NK-92 (cell line): ENCODE data around the gene MYO15A.
"Not testable (repeated sequence)": the region's sequence is repeated elsewhere in the genome, so short reads cannot be mapped to it uniquely, and the experiment has no call there.

Experiments
- DNase-seq: peaks from one replicate; lab custom pipeline; 2025; ENCODE audit not compliant: unreplicated experiment; lab: John Stamatoyannopoulos, UW

Gene MYO15A

DNA sequence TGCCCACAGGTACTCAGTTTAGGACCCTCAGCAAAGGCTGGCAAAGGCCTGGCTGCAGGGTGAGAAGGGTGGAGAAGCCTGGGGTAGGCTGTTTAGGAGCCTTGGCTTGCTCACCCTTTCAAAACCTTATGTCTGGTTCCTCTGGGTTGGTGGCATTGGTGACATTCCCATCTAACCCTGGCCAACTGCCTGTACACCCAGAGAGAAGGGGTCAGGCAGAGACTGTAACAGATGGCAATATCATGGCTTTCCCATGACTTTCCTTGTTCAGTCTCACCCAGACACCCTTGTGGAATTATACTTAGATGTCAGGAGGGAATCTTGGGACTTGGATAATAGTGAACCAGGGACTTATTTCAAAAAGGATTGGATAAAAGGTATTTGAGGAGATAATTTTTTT is 98.4 kb downstream of the MYO15A start:
- DNase-seq: no peak

DNA sequence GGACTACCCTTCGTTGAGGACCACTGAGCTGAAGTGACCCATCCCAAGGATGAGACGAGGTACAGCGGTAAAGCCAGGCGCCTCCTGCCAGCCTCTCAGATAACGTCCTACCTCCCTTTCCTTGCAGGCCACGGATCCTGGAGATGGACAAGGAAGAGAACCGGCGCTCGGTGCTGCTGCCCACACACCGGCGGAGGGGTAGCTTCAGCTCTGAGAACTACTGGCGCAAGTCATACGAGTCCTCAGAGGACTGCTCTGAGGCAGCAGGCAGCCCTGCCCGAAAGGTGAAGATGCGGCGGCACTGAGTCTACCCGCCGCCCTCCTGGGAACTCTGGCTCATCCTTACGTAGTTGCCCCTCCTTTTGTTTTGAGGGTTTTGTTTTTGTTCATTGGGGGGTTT is 99.5 kb downstream of the MYO15A start:
- DNase-seq: no peak

DNA sequence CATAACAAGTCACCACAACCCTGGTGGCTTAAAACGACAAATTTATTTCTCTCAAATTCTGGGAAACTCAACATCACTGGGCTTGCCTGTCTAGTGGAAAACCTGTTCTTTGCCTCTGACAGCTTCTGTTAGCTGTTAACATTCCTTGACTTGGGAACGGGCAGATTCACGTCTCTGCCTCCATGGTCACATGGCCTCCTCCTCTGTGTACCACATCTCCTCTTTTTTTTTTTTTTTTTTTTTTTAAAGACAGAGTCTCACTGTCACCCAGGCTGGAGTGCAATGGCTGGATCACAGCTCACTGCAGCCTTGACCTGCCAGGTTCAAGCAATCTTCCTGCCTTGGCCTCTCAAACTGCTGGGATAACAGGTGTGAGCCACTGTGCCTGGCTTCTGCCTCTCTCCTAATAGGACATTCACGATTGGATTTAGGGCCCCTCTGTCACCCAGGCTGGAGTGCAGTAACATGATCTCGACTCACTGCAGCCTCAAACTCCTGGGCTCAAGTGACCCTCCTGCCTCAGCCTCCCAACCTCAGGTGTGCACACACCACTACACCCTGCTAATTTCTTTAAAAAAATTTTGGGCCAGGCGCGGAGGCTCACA is 105.2 kb downstream of the MYO15A start:
- DNase-seq: no peak

DNA sequence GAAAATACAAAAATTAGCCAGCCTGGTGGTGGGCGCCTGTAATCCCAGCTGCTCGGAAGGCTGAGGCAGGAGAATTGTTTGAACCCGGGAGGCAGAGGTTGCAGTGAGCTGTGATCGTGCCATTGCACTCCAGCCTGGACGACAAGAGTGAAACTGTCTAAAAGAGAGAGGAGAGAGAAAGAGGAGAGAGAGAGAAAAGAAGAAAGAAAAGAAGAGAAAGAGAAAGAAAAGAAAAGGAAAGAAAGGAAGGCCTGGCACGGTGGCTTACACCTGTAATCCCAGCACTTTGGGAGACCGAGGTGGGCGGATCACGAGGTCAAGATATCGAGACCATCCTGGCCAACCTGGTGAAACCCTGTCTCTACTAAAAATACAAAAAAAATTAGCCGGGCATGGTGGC is 108.3 kb downstream of the MYO15A start:
- DNase-seq: not testable (repeated sequence)

DNA sequence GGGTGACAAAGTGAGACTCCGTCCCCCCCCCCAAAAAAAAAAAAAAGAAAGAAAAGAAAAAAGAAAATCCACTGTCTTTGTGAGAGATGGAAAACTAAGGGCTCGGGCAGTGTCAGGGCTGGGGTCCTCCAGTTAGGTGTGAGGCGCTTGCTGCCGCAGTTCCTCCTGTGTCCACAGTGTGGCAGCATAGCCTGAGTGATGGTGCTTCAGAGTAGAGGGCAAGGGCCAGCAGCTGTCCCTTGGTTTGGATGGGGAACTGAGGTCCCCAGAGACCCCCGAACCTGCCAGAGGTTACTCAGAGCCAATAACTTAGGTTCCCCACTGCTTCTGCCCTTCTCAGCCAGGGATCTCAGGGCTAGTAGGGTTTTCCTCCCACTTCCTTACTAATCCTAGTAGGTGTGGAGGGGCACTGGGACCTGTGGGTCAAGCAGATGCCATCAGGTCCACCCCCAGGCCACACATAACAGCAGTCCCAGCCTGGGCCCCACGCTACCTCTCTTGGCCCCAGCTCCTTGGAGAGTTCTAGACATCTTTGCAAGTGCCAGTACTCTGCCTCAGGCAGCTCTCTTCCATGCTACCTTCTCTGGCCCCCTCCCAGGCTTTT is 109.0 kb downstream of the MYO15A start:
- no peak for DNase-seq

DNA sequence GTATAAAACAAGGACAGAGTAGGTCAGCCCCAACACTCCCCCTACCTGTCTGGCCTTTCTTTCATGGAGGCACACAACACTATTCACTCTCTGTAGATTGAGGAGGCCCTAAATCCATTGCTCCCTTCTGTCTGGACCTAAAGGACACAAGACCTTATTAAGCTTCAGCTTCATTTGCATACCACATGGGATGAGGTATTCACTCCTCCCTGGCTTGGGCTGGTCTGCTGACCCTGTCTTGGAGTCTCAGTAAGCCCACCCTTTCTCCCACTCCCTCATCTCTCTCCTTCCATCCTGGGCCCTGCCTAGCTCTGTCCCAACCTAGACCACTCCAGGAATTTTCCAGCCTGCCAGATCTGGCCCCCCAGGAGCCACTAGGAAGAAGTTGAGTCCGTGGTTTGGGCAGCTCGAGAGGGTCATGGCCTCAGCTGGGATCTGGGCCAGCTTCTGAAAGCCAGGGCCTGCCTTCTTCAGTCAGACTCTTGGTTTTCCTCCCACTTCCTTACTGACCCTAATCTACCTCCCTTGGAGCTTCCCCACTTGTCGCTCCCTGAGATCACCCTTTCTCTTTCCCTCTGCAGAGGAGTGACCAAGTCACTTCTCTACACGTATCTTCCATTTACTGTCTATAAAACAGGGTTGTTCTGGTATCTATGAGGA is 110.3 kb downstream of the MYO15A start:
- no peak for DNase-seq

DNA sequence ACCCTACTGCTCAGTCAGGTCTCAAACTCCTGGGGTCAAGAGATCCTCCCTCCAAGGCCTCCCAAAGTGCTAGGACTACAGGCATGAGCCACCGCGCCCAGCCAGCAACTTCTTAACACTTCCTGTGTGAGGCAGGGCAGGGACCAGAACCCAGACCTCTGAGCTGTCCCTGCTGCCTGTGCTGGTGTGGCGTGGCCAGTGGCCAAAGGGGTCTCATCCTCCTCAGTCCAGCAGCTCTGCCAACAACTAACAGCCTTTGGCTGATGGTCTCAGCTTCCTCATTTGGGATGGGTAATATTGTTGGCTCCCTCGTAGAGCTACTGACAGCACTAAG is 115.5 kb downstream of the MYO15A start:
- DNase-seq: no peak

DNA sequence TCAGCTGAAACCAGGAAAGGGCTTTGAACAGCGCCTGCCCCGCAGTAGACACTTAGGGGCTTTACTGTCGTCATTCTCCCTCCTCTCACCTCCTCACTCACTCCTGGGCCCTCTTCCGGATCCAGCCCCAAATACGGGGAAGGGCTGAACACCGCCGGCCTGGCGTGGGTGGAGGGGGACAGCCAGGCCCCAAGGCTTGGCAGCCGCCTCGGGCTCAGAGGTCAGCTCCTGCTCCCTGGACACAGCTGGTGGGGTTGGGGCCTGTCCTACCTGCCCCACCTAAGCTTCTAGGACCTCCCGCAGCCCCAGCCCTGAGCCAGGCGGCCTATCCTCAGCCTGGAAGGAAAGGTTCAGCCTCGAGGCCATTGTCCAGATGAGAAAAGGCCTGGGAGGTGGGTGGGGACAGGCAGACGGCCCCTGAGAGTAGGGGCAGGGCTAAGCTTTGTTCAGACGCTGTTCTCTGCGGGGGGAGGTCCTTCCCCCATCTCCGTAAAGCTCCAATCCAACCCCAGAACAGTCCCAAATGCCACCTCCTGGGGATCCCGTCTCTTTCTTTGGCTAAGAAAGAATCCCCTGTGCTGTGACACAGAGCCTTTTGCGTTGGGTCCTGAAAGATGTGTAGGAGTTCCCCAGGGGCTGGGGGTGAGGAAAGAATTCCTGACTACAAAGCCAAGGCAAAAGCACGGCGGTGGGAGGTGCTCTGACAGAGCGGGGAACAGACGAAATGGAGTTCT is 116.0 kb downstream of the MYO15A start:
- DNase-seq: no peak

DNA sequence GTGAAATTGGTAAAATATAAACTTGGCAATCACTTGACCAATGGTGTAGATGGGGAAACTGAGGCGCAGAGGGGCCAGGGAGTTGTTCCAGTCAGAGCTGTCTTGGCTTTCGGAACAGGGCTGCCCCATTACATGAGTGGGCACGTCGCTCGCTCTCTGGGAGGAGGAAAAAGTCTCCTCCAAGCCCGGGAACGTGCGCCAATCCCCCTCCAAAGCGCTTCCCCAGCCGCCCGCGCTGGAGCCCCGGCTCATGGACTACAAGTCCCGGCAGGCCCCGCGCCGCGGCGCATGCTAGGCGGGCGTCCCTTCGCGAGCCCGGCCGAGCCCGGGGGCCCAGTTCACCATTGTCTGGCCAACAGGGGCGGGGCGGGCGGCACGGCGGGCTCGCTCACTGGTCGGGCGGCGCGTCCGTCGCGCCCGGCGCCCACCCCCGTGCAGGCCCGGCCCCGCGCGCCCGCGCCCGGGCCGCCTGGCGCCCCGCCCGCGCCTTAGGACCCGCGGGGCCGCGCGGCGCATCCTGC is 116.6 kb downstream of the MYO15A start, which contains the start of gene LLGL1:
LLGL1 (plus strand) TSS at position 515 of the 521 bp plus-strand sequence. CDS start 48 bp downstream, outside the sequence.
- peak; percentile 33 for DNase-seq

DNA sequence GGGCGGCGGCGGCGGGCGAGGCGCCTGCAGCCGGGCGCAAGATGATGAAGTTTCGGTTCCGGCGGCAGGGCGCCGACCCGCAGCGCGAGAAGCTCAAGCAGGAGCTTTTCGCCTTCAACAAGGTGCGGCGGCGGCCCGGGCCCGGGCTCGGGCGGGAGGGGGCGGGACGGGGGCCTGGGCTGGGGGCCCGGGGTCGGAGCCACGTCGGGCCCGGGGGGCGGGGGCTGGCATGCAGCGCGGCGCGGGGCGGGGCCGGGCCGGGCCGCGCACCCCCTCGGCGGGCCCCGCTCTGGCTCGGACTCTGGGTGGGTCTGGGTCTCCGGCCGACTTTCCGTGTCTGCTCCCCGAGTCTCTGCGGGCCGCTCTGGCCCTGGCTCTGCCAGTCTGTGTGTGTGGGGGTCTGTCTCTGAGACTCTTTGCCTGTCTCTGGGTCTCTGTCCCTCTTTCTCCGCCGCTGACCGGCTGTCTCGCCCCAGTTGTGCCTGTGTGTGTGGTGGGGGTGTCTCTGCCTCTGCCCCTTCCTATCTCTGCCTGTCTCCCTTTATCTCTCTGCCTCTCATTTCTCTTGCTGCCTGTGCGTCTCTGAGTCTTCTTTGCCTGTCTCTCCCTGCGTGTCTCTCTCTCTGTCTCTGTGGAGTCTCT is 117.2 kb downstream of the MYO15A start:
- no peak for DNase-seq

DNA sequence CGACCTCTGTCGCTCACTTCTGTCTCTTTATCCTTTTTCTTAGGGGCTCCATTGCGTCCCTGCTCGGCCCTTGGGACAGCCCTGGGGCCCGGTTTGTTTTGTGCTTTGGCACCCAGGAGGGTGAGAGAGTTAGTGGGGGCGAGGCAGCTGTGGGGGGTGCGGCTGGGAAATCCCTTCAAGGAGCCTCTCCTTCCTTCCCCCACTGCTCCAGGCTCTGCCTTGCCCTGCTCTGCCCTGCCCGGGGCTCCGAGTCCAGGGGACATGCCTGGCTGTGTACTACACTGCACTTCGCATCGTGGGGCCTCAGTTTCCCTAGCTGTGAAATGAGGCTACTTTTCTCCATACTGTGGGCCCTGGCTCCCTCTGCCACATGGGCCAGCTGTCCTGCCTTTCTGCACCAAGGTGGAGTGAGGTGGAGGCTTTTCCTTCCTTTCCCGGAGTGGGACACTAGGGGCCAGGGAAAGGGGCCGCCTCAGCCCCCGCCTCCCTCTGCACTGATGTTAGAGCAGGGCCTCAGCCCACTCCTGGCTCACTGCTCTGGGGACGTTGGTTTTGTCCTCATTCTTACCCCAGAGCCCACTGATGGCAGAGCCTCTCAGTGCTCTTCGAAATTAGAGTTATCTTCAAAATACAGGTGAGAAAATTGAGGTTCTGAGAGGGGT is 117.9 kb downstream of the MYO15A start:
- no peak for DNase-seq

DNA sequence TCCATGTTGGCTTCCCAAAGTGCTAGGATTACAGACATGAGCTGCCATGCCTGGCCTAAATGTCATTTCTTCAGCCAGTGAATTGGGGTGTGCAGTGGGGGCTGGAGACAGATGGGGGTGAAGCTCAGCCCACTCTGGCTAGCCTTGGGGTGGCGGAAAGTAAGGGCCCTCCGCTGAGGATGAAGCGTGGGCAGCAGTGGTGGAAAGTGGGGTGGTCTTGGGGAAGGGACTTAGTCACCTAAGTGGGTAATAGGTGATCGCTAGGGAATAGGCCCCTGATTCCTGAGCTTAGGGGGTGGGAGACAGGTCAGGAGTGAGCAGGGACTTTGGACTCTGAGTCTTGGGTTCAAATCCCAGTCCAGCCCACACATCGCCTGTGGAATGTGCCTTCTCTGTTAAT is 119.1 kb downstream of the MYO15A start:
- DNase-seq: no peak

DNA sequence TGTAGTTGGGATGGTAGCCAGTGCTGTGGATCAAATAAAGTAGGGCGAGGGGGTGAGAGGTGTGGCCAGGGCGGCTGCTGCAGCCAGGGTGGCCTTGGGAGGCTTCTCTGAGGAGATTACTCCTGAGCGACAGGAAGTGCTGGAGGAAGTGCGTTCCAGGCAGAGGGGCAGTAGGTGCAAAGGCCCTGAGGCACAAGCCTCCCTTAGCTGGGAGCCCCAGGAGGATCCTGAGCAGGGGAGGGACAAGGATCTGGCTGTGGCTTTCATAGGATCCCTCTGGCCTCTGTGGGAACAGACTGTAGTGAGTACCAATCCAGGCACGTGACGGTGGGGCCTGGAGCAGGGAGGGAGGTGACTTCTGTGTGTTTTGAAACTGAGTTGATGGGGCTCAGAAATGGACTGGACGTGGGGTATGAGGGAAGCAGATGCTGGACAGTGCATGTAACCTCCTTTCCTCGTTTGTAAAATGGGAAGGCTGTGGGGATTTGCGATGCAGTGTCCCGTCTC is 119.7 kb downstream of the MYO15A start:
- no peak for DNase-seq

DNA sequence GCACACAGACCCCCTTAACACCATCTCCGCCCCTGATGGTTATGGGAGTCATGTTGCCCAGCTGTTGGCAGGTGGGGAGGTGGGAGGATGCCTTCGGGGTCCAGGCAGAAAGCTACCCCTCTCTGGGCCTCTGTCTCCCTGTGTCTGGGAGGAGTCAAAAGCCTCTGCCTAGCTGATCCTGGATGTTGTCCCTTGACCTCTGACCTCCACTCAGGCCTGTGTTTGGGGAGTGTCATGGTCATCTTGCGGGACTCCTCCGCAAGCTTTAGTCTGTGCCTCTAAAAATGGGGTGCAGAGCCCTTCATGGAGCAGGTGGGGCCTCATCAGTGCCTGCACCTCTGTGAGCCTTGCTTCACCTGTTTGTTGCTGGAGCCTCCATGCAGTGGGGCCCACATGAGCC is 120.7 kb downstream of the MYO15A start:
- DNase-seq: no peak
